BJ (cell line): ENCODE results near the gene TMEFF2. TPM values are rescaled to one million over a fixed set of nuclear protein-coding genes. Genes with fewer than 3 reads are reported as not detected.

Source experiments
- CTCF ChIA-PET: fragments of 350-600 bp; formaldehyde crosslinking; extraction: SDS; loops from one replicate; lab custom pipeline; 2021; ENCODE audit warnings: antibody characterized with exemption, inconsistent platforms; lab: Yijun Ruan, JAX
- POLR2A ChIA-PET: fragments of 300-600 bp; sonication (Branson Sonifier 250); formaldehyde crosslinking; extraction: SDS; loops from one replicate; lab custom pipeline; 2021; ENCODE audit warnings: antibody characterized with exemption; lab: Charles Lee
- DNase-seq: peaks from one replicate; pipeline ENCODE4 v3.0.0-alpha.2; 2011; ENCODE audit warnings: low read depth
- H3K27me3 ChIP-seq: 2 replicates; pipeline ENCODE4 v1.6.0; 2011; ENCODE audit warnings: low read length; ENCODE audit not compliant: control insufficient read depth, insufficient read depth
- H3K36me3 ChIP-seq: 2 replicates; pipeline ENCODE4 v1.5.1; 2011; ENCODE audit warnings: low read length; ENCODE audit not compliant: control insufficient read depth, insufficient read depth
- H3K4me3 ChIP-seq: 2 replicates; pipeline ENCODE4 v1.5.1; 2011; ENCODE audit warnings: low read depth, mild to moderate bottlenecking, control low read depth, low read length
- polyA plus RNA-seq: library from polyadenylated mRNA; depleted of rRNA; stranded (reverse); fragments of >200 nt; gene quantifications from 2 replicates; pipeline ENCODE4 v1.2.3, GENCODE V29; 2011
- TF ChIP-seq, protein P1 (sequence below): IDR thresholded peaks from 2 replicates; pipeline ENCODE4 v1.5.1; 2011; ENCODE audit warnings: low read depth, mild to moderate bottlenecking, control low read depth, inconsistent platforms, low read length, moderate library complexity; ENCODE audit not compliant: insufficient read depth

The TMEFF2 gene
- polyA plus RNA-seq, 1 experiment = 0.33 TPM

- ChIA-PET POLR2A (no interaction called here), CTCF (no interaction called here)
- TF ChIP-seq, protein P1, sequence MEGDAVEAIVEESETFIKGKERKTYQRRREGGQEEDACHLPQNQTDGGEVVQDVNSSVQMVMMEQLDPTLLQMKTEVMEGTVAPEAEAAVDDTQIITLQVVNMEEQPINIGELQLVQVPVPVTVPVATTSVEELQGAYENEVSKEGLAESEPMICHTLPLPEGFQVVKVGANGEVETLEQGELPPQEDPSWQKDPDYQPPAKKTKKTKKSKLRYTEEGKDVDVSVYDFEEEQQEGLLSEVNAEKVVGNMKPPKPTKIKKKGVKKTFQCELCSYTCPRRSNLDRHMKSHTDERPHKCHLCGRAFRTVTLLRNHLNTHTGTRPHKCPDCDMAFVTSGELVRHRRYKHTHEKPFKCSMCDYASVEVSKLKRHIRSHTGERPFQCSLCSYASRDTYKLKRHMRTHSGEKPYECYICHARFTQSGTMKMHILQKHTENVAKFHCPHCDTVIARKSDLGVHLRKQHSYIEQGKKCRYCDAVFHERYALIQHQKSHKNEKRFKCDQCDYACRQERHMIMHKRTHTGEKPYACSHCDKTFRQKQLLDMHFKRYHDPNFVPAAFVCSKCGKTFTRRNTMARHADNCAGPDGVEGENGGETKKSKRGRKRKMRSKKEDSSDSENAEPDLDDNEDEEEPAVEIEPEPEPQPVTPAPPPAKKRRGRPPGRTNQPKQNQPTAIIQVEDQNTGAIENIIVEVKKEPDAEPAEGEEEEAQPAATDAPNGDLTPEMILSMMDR = no peak
Observed at GRCh38 chr2:191968120-191968519, 226.6 kb downstream of the TMEFF2 start.

DNA sequence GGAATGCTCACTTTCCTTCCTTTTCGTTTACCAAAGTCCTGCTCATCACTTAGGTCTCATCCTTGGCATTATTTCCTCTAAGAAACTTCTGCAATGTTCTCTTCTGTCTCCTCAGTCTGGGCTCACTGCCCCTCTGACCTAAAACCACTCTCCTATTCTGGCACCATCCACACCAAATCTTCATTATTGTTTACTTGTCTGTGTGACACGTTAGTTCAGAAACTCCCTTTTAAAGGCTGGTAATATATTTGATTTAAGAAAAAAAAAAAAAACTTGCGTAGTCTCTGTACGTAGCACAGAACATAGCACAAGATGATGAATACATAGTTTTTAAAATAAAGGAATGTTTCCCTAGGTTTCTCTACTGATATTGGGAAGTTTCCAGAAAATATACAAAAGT lies 229.0 kb downstream of the TMEFF2 start:
- POLR2A ChIA-PET = no interaction called here
- Histone ChIP-seq H3K4me3 (no peak overlapping the region), H3K36me3 (no peaks in the 10 kb centered on the region), H3K27me3 (no peaks in the 10 kb centered on the region)
- DNase-seq = no peak
- CTCF ChIA-PET = no interaction called here
- TF ChIP-seq, protein P1 = no peak

More at GRCh38 chr2:191968120-191968519, 226.6 kb downstream of the TMEFF2 start:
- no peak for DNase-seq
- Histone ChIP-seq H3K4me3 (no peak overlapping the region), H3K36me3 (no peaks in the 10 kb centered on the region), H3K27me3 (no peaks in the 10 kb centered on the region)

DNA sequence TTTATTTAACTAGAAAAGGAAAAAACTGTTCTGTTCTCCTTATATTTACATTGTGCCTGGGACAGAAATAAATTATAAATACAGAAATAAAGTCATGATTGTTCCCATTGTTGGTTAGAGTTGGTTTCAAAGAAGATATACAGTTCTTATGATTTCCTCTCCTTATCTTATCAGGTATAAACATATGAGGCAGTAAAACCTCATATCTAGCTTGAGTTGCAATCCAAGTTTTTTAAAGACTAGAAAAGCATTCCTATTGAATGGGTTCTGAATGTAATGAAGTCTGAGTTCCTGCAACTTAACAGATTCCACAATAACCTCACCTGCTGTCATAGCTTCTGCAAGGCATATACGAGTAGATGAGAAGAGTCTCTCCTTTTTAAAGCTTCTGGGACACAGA lies 233.2 kb downstream of the TMEFF2 start:
- CTCF ChIA-PET = no interaction called here
- H3K4me3 ChIP-seq = no peak overlapping the region
- H3K27me3 ChIP-seq = no peaks in the 10 kb centered on the region
- POLR2A ChIA-PET = no interaction called here
- TF ChIP-seq, protein P1 = no peak
- DNase-seq = no peak
- no peaks in the 10 kb centered on the region for H3K36me3 ChIP-seq

DNA sequence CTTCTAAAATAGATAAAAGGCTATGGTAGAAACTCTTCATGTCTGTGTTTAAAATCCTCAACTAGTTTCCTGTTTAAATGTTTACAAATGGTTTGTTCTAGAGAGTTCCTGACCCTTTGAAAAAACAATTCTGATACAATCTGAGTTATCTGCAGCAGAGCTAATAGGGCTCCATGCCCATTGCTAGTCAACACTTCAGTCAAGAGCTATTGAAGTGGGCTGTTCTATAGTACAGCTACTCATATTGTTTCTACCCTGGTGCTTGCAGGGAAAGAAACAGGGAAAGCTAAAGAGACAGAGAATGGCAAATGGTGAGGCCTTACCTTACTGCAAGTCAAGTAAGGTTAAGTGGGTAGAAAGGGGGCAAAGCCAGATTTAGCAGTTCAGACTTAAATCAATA lies 235.5 kb downstream of the TMEFF2 start:
- POLR2A ChIA-PET = no interaction called here
- TF ChIP-seq, protein P1 = no peak
- no peak overlapping the region for H3K4me3 ChIP-seq
- DNase-seq = no peak
- no peaks in the 10 kb centered on the region for H3K36me3 ChIP-seq
- CTCF ChIA-PET = interaction anchor here (0.8 kb wide), 1 partner anchor 428 kb away, joined by 3 read pairs; no protein-coding TSS in a partner anchor
- H3K27me3 ChIP-seq = no peaks in the 10 kb centered on the region

- DNase-seq = no peak
- CTCF ChIA-PET = no interaction called here
- H3K4me3 ChIP-seq = no peak overlapping the region
- POLR2A ChIA-PET = interaction anchor here (0.7 kb wide), 1 partner anchor 207 kb away, joined by 4 read pairs; no protein-coding TSS in a partner anchor
- no peaks in the 10 kb centered on the region for H3K36me3 ChIP-seq
- TF ChIP-seq, protein P1 = no peak
- H3K27me3 ChIP-seq = no peaks in the 10 kb centered on the region
Observed at GRCh38 chr2:191957996-191958860, 236.5 kb downstream of the TMEFF2 start.
